GM21737 (cell line): ENCODE results near the gene FOXP1.

Source experiments
- ATAC-seq: cut with Tn5 transposase; IDR thresholded peaks from one replicate; pipeline ENCODE4 v1.9.1; 2021; ENCODE audit warnings: mild to moderate bottlenecking, moderate library complexity; ENCODE audit not compliant: unreplicated experiment

FOXP1 gene

GRCh38 chr3:71095511-71096291 is 487.8 kb downstream of the FOXP1 start:
- ATAC-seq = no peak

GRCh38 chr3:71094658-71095209 is 488.8 kb downstream of the FOXP1 start:
- ATAC-seq = no peak

GRCh38 chr3:71092665-71093064 is 490.9 kb downstream of the FOXP1 start:
- ATAC-seq = no peak

GRCh38 chr3:71090207-71090606 is 493.3 kb downstream of the FOXP1 start:
- ATAC-seq = no peak

- ATAC-seq = no peak
Observed at GRCh38 chr3:71089271-71089847, 494.2 kb downstream of the FOXP1 start.

- no peak for ATAC-seq
Observed at GRCh38 chr3:71088742-71089141, 494.8 kb downstream of the FOXP1 start.

GRCh38 chr3:71088019-71088708 is 495.4 kb downstream of the FOXP1 start:
- ATAC-seq = peak; percentile 0

- peak; percentile 88 for ATAC-seq
Observed at GRCh38 chr3:71087143-71088018, 496.1 kb downstream of the FOXP1 start.

- ATAC-seq = no peak
Observed at GRCh38 chr3:71086777-71087142, 496.8 kb downstream of the FOXP1 start.

- no peak for ATAC-seq
Observed at GRCh38 chr3:71083726-71084131, 499.8 kb downstream of the FOXP1 start.

- ATAC-seq = no peak
Observed at GRCh38 chr3:71082833-71083232, 500.7 kb downstream of the FOXP1 start.

- no peak for ATAC-seq
Observed at GRCh38 chr3:71080517-71081083, 502.9 kb downstream of the FOXP1 start.

- ATAC-seq = no peak
Observed at GRCh38 chr3:71078723-71079525, 504.6 kb downstream of the FOXP1 start.

GRCh38 chr3:71078199-71078598 is 505.3 kb downstream of the FOXP1 start:
- no peak for ATAC-seq

GRCh38 chr3:71077070-71077469 is 506.5 kb downstream of the FOXP1 start:
- no peak for ATAC-seq

GRCh38 chr3:71076361-71077002 is 507.0 kb downstream of the FOXP1 start:
- ATAC-seq = no peak

GRCh38 chr3:71075494-71075893 is 508.0 kb downstream of the FOXP1 start:
- no peak for ATAC-seq

GRCh38 chr3:71074423-71074822 is 509.1 kb downstream of the FOXP1 start:
- ATAC-seq = no peak

- no peak for ATAC-seq
Observed at GRCh38 chr3:71072986-71073385, 510.5 kb downstream of the FOXP1 start.
